Renal cortical epithelial cell (primary cell): ENCODE results near the gene ZNF747. TPM values are rescaled to one million over a fixed set of nuclear protein-coding genes. Genes with fewer than 3 reads are reported as not detected.

Source experiments
- DNase-seq: peaks from one replicate; pipeline ENCODE4 v3.0.0-alpha.2; 2011; ENCODE audit warnings: low read depth
- total RNA-seq: library from RNA; depleted of rRNA; stranded (reverse); fragments of >200 nt; gene quantifications from 2 replicates; pipeline ENCODE4 v1.2.3, GENCODE V29; 2014

ZNF747 gene
- total RNA-seq, 1 donor from 2014 or later, result 11.7 TPM

DNA sequence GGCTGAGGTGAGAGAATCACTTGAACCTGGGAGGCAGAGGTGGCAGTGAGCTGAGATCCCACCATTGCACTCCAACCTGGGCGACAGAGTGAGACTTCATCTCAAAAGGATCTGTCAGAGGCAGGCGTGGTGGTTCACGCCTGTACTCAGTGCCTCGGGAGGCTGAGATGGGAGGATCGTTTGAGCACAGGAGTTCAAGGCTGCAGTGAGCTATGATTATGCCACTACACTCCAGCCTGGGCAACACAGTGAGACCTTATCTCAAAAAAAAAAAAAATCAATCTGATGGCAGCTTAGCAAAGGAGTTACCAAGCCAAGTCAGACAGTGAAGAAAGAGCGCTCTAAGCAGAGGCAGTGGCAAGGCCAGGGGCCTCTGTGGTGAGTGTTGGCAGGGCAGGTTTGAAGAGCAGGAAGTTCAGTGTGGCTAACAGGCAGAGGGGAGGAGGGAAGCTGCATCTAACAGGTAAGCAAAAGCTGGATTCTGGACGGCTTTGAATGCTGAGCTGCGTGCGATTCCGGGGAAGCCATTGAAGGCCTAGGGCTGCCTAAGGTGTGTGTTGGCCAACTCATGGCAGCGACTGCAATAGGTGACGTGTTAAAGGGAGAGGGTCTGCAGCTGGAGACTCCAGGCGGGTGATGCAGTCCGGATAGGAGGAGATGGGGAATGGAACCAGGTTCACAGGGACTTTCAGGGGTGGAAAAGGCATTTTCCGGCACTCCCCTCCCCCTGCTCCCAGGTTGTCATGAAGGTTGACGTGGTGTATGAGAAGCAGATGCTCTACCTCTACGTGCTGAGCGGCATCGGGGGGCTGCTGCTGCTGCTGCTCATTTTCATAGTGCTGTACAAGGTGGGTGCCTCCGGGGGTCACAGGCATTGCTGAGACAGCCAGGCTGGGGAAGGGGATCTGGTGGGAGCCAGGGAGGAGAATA lies 15.3 kb downstream of the ZNF747 start:
- DNase-seq, result no peak

DNA sequence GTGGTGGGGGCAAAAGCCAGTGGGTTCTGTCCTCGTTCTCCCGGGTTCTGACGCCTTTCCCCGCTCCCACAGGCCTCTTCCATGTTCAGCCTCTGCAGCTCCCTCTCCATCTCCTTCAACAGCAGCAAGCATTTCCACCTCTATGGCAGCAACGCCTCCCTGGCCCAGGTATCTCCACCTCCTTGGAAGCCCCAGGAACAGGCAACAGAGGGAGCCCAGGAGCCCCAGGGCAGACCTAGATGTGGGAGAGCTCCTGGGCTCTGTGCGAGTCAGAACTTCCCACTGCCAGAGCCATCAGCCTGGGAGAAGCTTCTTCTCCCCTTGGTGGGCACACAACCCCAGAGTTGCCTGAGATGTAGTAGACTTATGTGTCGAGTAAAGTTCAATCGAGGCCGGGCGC lies 16.1 kb downstream of the ZNF747 start:
- DNase-seq, result no peak

DNA sequence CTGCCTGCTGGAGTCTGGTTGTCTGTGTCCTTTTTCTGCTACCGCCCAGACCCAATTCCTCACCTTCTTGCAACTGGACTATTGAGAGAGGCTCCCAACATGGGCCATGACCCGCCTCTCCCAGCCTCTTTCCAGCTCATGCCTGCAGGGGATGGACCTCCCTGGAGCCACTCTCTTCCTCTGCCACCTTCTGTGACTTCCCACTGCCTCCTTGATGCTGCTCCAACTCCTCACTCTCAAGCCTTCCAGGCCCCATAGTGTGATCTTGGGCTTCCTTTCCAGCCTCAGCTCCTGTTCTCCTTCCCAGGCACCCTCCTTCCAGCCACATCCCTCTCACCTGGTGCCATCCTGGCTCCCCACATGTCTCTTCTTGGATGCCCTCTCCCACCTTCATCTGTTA lies 19.4 kb downstream of the ZNF747 start:
- DNase-seq, result no peak

DNA sequence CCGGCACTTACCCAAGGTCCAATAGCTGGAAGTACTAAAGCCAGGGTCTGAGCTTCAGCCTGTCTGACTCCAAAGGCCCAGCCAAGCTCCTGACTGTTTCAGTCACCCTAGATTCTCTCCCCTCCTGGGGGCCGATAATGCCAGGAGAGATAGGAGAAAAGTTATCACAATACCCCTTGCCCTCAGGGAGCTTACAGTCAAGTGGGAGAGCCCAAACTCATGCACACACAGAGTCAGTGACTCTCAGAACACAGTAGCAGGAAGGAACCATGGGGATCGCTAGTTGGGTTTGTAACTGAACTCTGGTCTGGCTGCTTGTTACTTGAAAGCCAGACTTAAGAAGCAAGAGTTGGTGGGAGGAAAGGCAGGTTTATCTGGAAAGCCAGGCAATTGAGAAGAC lies 23.1 kb downstream of the ZNF747 start:
- DNase-seq, result no peak

DNA sequence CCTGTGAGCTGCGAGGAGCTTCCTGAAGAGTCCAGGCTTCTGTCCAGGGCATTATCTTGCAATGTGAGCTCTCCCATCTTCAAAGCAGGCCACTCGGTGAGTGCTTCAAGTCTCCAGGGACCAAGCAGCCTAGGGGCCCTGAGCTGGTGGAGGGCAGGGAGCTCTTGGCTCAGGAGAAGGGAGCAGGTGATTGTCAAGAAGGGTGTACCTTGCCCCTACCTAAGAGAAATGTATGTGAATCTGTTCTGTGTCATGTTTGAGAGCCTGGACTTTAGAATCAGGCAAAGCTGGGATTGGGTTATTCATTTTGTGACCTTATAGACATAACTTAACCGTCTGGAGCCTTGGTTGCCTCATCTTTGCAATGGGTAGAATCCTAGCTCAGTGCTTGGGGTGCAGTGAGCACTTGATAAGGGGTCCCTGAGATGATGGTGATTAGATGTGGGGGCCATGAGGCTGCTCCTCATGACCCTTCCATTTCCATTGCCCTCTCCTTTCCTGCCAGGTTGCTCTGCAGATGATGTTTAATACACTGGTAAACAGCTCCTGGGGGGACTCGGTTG lies 24.2 kb downstream of the ZNF747 start:
- DNase-seq, result no peak

DNA sequence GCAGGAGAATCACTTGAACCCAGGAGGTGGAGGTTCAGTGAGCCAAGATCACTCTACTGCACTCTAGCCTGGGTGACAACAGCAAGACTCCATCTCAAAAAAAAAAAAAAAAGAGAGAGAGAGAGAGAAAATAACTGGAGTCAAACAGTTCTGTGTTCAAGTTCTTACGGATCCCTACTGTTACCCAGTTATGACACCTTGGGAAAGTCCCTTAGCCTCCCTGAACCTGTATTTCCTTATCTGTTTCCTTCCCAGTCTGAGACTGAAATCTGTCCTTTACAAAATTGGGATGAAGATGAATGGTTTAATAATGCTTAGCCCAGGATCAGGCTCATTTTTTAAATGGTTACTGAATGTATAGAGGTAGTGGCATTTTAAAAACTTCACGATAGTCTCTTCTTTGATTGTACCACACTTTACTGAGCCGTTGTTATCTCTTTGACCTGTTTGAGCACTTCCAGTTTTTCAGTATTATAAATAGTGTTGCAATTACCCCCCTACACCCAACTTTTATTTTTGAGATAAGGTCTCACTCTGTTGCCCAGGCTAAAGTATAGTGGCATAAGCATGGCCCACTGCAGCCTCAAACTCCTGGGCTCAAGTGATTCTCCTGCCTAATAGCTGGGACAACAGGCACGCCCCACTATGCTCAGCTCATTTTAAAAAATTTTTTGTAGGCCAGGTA lies 25.4 kb downstream of the ZNF747 start:
- DNase-seq, result no peak

DNA sequence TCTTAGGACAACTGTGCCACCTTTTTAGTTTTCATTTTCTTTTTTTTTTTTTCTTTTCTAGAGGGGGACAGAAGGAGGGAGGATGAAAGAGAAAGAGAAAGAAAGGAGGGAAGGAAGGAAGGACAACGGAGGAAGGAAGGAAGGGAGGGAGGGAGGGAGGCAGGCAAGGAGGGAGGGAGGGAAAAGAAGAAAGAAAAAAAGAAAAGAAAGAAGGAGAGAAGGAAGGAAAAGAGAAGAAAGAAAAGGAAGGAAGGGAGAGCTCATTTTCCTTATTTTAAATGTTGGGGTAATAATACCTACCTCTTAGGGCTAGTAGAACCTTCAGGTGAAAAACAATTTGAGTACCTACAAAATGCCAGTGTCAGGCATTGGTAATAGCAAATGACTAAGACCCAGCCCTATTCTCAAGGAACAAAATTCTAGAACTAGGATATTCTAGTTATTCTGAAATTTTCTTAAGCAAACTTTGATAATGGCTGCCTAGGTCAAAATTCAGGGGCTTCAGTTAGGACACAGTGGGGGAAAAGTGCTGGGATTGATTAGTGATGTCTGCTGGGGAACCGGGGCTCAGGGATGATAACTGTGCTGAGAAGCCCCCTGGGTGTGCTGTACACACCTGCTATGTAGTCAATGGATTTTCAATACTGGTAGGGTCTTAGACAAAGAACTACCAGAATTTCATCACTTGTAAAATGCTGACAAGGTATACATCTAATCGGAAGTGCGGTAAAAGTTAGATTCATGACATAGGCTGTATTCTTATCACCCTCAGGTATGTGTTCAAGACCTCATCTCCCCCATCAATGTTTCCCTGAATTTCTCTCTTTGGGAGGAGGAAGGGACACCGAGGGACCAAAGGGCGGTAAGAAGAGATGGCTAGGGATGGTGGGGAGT lies 31.0 kb downstream of the ZNF747 start:
- DNase-seq, result no peak

DNA sequence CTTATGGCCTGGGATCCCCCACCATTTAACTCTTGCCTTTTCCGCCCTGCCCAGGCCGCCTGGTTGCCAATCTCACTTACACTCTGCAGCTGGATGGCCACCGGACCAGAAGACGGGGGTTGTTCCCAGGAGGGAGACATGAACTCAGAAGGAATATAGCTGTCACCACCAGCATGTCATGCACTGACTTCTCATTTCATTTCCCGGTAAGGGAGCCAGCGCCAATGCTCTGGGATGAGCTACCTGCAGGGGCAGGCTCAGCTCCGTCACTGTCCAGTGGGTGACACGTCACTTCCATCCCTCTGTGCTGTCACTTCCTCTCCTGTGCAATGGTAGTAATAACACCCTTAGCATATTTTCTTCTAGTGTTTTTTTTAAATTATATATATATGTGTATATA lies 35.4 kb downstream of the ZNF747 start:
- DNase-seq, result no peak

DNA sequence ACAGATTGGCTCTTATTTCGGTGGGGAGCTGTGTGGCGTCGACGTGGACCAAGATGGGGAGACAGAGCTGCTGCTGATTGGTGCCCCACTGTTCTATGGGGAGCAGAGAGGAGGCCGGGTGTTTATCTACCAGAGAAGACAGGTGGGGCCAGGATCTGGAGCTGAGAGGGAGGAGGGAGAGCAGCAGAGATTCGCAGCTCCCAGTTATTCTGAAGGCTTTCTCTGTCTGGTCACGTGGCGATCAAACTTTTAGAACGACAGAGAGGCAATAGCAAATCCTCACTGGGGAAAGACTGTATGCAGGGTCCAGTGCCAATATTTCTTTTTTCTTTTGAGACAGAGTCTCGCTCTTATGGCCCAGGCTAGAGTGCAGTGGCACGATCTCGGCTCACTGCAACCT lies 39.9 kb downstream of the ZNF747 start:
- no peak for DNase-seq

DNA sequence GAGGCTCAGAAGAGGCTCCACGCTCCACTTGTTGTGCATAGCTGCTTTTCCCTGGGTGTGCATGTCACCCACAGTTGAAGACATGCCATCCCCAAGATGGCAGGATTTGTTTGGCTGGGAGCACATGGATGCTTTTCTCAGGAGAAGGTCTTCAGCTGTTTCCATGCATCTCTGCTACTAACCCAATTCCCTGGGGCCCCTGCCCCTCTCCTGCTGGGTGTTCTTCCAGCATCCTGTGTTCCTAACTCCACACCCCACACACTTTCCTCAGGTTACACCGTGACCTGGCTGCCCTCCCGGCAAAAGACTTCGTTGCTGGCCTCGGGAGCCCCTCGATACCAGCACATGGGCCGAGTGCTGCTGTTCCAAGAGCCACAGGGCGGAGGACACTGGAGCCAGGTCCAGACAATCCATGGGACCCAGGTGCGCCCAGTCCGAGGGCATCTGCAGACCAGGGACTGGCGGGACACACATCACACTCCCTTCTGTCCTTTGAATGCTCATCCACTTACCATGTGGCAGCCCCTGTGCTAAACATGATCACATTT lies 40.6 kb downstream of the ZNF747 start:
- DNase-seq, result no peak

DNA sequence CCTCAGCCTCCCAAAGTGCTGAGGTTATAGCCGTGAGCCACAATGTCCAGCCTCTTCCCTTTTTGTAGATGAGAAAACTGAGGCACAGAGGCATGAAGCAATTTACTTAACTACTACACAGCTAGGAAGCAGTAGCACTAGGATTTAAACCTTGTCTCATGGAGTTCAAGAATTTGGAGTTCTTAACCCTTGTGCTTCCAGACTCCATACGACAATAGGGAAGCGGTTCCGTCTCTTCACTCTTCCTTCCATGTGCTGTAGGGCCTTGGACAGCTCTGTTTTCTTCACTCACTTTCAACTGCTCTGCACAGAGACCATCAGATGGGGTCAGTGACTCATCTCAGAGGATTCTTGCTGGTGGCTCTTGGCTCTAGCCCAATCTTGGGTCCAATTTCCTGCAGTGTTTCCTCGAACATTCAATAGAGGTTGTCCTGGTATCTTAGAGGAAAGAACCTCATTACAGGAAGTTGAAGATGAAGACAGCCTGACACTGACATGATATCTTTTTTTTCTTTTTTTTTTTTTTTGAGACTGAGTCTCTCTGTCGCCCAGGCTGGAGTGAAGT lies 42.8 kb downstream of the ZNF747 start:
- peak; percentile 82 for DNase-seq

DNA sequence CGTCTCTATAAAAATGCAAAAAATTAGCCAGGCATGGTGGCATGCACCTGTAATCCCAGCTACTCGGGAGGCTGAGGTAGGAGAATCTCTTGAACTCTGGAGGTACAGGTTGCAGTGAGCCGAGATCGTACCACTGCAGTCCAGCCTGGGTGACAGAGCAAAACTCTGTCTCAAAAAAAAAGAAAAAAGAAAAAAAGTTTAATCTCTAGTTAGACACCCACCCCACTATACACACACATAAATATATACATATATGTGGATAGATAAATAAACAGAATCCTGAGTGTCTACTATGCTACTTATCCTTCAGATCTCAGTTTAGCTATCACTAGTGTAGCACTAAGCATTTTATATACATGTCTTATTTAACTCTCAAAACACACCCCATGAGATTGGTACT lies 43.4 kb downstream of the ZNF747 start:
- no peak for DNase-seq

DNA sequence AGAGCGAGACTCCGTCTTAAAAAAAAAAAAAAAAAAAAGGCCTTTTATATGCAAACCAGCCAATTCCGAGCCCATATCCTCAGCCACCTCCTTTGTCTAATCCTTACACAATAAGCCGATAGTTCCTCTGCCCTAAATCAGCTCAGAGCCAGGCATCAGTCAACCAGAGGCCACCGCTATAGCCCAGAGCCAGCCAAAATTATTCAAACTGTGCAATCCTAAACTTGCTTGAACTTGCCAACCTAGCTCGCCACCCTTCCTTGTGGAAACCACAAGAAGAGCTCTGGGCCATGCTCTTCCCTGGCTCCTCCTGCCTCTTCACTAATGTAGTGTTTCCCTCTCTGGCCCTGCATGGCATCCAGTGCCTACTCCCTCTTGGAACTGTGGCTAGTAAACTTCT lies 44.4 kb downstream of the ZNF747 start:
- DNase-seq, result no peak

DNA sequence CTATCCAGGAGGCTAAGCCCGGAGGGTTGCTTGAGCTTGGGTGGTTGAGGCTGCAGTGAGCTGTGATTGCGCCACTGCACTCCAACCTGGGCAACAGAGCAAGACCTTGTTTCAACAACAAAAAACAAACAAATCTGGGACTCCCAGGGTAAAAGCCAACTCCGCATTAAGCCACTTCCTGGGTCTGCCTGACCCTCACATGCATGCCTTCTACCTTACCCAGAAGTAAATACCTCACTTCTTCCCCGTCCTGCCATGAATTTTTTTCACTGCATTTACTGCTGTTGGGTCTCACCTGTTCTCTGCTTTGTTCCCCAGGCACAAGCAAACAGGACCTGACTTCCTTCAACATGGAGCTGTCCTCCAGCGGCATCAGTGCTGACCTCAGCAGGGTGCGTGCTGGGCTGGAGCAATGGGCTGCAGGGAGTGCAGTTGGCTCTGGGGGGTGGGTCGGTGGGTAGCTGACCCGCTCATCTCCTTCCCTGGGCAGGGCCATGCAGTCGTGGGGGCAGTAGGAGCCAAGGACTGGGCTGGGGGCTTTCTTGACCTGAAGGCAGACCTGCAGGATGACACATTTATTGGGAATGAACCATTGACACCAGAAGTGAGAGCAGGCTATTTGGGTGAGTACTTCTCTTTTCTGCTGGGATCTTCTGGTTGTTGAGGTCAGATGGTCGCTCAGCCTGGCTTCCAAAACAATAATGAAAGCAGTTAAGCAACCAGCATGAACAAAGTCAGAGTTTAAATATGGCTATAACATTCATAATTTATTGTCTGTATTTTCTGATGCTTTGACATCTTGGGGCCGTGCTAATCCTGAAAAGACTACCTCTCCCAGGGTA lies 45.7 kb downstream of the ZNF747 start:
- peak; percentile 34 for DNase-seq

DNA sequence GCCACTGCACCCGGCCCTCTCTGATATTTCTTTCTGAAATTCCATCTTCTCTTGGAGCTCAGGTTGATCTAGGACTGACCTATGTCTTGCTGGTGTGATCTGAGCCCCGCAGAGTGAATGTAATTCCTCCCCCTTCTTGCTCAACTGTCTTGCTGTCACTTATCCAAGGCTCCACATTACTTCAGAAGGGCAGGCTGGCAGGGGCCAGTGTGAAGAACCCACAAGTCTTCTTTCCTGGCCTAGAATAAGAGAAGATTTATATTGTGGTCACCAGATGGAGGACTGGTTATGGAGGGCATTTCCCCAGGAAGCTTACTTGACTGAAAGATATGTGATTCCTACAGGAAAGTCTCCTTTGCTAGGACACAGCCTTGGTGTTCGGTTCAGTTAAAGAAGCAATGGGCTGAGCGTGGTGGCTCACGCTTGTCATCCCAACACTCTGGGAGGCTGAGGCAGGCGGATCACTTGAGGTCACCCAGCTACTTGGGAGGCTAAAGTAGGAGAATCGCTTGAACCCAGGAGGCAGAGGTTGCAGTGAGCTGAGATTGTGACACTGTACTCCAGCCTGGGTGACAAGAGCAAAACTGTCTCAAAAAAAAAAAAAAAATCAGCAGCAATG lies 48.7 kb downstream of the ZNF747 start:
- DNase-seq, result no peak

DNA sequence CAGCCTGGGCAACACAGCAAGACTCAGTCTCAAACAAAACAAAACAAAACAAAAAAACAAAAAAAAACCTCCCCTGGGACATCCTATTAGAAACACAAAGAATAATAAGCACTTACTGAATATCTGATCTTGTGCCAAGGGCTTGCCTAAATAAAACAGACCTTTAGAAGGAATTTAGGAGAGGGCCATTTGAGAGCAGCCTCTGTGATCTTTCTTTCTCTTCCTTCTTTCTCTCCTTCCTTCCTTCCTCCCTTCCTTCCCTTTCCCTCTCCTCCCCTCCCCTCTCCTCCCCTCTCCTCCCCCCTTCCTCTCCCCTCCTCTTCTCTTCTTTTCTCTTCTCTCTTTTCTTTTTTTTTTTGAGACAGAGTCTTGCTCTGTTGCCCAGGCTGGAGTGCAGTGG lies 49.8 kb downstream of the ZNF747 start:
- DNase-seq, result no peak

DNA sequence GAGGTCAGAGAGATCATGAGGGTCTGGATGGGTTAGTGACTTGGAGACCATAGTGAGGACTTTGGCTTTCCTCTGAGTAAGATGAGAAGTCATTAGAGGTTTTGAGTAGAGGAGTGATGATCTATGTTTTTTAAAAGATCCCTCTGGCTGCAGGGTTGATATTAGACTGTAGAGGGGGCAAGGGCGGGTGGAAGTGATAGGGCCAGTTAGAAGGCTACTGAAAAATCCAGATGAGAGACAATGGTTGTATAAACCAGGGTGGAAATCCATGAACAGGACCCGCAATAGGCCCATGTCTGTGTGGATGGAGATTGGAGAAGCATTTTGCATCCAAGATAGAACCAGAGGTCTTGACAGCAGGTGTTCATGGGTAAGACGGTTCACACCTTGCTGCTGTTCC lies 52.3 kb downstream of the ZNF747 start:
- no peak for DNase-seq

DNA sequence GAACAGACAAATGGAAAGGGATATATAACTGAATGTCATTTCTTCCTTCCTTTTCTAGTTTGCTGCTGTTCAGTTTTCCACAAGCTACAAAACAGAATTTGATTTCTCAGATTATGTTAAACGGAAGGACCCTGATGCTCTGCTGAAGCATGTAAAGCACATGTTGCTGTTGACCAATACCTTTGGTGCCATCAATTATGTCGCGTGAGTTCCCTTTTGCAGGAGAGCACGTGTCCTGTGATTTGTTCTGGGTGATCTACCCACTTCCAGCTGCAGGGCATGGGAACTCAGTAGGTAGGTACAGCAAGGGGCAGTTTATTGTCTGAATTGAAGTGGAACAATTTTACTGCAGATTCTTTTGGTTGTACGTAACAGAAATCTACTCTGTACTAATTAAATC lies 53.3 kb downstream of the ZNF747 start:
- DNase-seq, result no peak
